ENCODE results near the gene TRIM7.

Gene TRIM7

DNA sequence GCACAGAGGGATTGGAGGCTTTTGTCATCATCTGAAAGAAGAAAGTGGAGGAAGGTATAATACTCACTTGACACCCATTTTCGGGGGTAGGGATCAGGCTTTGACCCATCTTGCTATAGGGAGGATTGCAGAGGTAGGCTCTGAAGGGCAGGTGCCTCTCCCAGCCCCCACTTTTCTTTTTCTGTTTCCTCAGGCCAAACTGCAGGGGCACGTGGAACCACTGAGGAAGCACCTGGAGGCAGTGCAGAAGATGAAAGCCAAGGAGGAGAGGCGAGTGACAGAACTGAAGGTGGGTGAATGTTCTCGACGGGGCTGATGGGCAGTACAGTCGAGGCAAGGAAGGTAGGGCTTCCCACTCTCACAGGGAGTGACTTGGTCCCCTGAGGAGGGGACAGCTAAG lies 25.6 kb upstream of the TRIM7 start:
- Histone ChIP-seq H3K9me3 (replicated peaks; ENCODE audit: low read length) (no peaks in the 10 kb centered on the region), H3K4me3 (ENCODE audit: low read length) (no peak overlapping the region), H3K36me3 (ENCODE audit: insufficient read depth, low read length) (peaks cover 42% of the 10 kb centered on the region), H3K4me2 (ENCODE audit: low read length) (no peak overlapping the region), H3K4me1 (ENCODE audit: control insufficient read depth, insufficient read depth, low read length) (no peaks in the 10 kb centered on the region), H3K9ac (ENCODE audit: low read depth, low read length) (no peak overlapping the region), H3K27me3 (ENCODE audit: control insufficient read depth, insufficient read depth, low read length) (no peaks in the 10 kb centered on the region)

- Histone ChIP-seq H3K4me1 (ENCODE audit: control insufficient read depth, insufficient read depth, low read length) (no peaks in the 10 kb centered on the region), H3K36me3 (ENCODE audit: insufficient read depth, low read length) (peaks cover 36% of the 10 kb centered on the region), H3K27me3 (ENCODE audit: control insufficient read depth, insufficient read depth, low read length) (no peaks in the 10 kb centered on the region), H3K9me3 (replicated peaks; ENCODE audit: low read length) (no peaks in the 10 kb centered on the region), H3K9ac (ENCODE audit: low read depth, low read length) (no peak overlapping the region), H3K4me3 (ENCODE audit: low read length) (no peak overlapping the region), H3K4me2 (ENCODE audit: low read length) (no peak overlapping the region)
Observed at GRCh38 chr5:181229996-181230395, 25.0 kb upstream of the TRIM7 start.

- Histone ChIP-seq H3K4me1 (ENCODE audit: control insufficient read depth, insufficient read depth, low read length) (peaks cover 11% of the 10 kb centered on the region), H3K36me3 (ENCODE audit: insufficient read depth, low read length) (peaks cover 3% of the 10 kb centered on the region), H3K9ac (ENCODE audit: low read depth, low read length) (peak overlapping the region; percentile 96), H3K4me3 (ENCODE audit: low read length) (peak overlapping the region; percentile 87), H3K27me3 (ENCODE audit: control insufficient read depth, insufficient read depth, low read length) (no peaks in the 10 kb centered on the region), H3K4me2 (ENCODE audit: low read length) (peak overlapping the region; percentile 90), H3K9me3 (replicated peaks; ENCODE audit: low read length) (no peaks in the 10 kb centered on the region)
Observed at GRCh38 chr5:181224390-181225229, 19.6 kb upstream of the TRIM7 start.

DNA sequence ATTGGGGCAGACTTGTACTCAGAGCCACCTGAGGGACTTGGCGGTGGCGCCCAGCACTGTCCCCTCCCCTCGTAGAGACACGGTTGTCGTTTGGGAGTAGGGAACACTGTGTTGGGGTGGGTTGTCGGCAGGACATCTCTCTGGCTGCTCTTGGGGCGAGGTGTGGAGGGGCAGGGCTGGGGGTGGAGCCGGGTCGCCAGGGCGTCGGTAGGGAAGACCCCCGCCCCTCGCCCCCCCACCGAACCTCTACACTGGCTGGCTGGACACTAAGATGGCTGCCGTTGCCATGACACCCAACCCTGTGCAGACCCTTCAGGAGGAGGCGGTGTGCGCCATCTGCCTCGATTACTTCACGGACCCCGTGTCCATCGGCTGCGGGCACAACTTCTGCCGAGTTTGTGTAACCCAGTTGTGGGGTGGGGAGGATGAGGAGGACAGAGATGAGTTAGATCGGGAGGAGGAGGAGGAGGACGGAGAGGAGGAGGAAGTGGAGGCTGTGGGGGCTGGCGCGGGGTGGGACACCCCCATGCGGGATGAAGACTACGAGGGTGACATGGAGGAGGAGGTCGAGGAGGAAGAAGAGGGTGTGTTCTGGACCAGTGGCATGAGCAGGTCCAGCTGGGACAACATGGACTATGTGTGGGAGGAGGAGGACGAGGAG lies 18.9 kb upstream of the TRIM7 start:
- Histone ChIP-seq H3K27me3 (ENCODE audit: control insufficient read depth, insufficient read depth, low read length) (no peaks in the 10 kb centered on the region), H3K4me3 (ENCODE audit: low read length) (peak overlapping the region; percentile 87), H3K9ac (ENCODE audit: low read depth, low read length) (peak overlapping the region; percentile 96), H3K4me1 (ENCODE audit: control insufficient read depth, insufficient read depth, low read length) (peaks cover 11% of the 10 kb centered on the region), H3K4me2 (ENCODE audit: low read length) (peak overlapping the region; percentile 90), H3K9me3 (replicated peaks; ENCODE audit: low read length) (no peaks in the 10 kb centered on the region), H3K36me3 (ENCODE audit: insufficient read depth, low read length) (peaks cover 3% of the 10 kb centered on the region)

GRCh38 chr5:181223058-181223728 lies 18.2 kb upstream of the TRIM7 start, which contains the start of gene TRIM41:
TSS of gene TRIM41 (plus strand) at chr5:181223281. CDS start at chr5:181224000, 719 bp downstream.
- H3K4me1 ChIP-seq (ENCODE audit: control insufficient read depth, insufficient read depth, low read length) = peaks cover 11% of the 10 kb centered on the region
- H3K4me3 ChIP-seq (ENCODE audit: low read length) = peak within 1 kb of the TSS; percentile 87
- H3K9me3 ChIP-seq (replicated peaks; ENCODE audit: low read length) = no peaks in the 10 kb centered on the region
- peaks cover 3% of the 10 kb centered on the region for H3K36me3 ChIP-seq (ENCODE audit: insufficient read depth, low read length)
- peak within 1 kb of the TSS; percentile 90 for H3K4me2 ChIP-seq (ENCODE audit: low read length)
- no peaks in the 10 kb centered on the region for H3K27me3 ChIP-seq (ENCODE audit: control insufficient read depth, insufficient read depth, low read length)
- H3K9ac ChIP-seq (ENCODE audit: low read depth, low read length) = peak within 1 kb of the TSS; percentile 96

- no peaks in the 10 kb centered on the region for H3K9me3 ChIP-seq (replicated peaks; ENCODE audit: low read length)
- peak overlapping the region; percentile 96 for H3K9ac ChIP-seq (ENCODE audit: low read depth, low read length)
- peak overlapping the region; percentile 87 for H3K4me3 ChIP-seq (ENCODE audit: low read length)
- H3K27me3 ChIP-seq (ENCODE audit: control insufficient read depth, insufficient read depth, low read length) = no peaks in the 10 kb centered on the region
- peak overlapping the region; percentile 90 for H3K4me2 ChIP-seq (ENCODE audit: low read length)
- peaks cover 14% of the 10 kb centered on the region for H3K4me1 ChIP-seq (ENCODE audit: control insufficient read depth, insufficient read depth, low read length)
- peaks cover 3% of the 10 kb centered on the region for H3K36me3 ChIP-seq (ENCODE audit: insufficient read depth, low read length)
Observed at GRCh38 chr5:181222630-181223057, 17.6 kb upstream of the TRIM7 start.

DNA sequence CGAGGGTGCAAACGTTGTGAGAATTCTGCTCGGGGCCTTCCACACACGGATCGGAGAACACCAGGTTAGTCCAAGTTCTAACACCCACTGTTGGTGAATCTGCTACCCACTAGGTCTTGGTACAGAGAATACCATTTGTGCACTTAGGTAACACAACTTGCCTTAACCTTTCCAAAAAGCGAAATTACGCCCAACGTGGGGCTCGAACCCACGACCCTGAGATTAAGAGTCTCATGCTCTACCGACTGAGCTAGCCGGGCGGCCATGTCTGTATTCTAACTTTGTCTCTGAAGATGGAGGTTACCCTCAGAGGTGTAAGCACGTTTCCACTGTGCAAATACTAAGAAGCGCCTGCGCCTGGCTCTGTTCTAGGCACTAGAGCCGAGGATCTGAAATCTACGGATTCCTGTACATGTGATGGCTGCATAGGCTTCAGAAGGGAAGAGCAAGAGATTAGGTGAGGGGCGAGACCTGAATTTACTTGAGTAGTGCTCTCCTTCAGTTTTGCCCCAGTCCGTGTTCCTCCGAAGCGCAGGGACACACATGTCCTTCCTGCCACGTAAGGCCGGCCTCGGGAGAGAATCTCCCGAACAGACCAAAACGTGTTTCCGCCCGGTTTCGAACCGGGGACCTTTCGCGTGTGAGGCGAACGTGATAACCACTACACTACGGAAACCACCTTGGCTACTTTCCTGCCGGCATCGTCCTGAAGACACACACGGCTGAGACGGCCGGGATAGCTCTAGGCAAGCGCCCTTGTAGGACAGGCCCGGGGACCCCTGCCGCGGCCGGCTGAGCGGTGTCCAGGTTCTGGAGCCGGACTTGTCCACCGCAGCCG lies 17.0 kb upstream of the TRIM7 start:
- H3K4me1 ChIP-seq (ENCODE audit: control insufficient read depth, insufficient read depth, low read length) = peaks cover 16% of the 10 kb centered on the region
- peaks cover 1% of the 10 kb centered on the region for H3K36me3 ChIP-seq (ENCODE audit: insufficient read depth, low read length)
- peak overlapping the region; percentile 90 for H3K4me2 ChIP-seq (ENCODE audit: low read length)

DNA sequence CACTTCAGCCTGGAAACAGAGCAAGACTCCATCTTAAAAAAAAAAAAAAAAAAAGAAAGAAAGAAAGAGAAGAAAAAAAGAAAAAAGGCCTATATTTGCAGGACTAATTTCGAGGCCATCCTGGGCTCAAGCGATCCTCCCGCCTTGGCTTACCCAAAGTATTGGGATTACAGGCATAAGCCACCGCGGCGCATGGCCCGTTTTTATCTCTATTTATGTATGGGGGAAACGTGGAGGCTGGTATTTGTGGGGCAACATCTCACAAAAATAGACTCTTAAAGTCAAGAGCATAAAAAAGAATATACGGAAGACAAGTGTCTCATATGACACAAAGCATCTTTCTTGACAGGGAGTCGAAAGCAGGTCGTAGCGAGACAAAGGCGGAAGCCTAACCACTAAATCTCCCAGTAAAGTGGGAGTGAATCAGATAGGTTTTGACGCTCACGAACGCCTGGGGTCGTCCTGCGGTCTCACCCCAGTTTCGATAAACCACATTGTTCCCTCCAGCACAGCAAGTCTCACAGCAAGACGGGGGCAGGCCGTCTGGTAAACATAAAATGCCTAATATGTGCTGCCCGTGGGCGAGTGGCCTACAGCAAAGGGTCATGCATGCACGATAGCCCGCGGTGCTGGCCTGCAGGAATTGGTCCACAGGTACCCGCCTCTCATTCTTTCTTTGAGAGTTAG lies 16.3 kb upstream of the TRIM7 start:
- H3K4me1 ChIP-seq (ENCODE audit: control insufficient read depth, insufficient read depth, low read length) = peaks cover 16% of the 10 kb centered on the region
- H3K27me3 ChIP-seq (ENCODE audit: control insufficient read depth, insufficient read depth, low read length) = no peaks in the 10 kb centered on the region
- H3K4me2 ChIP-seq (ENCODE audit: low read length) = peak overlapping the region; percentile 90
- H3K9me3 ChIP-seq (replicated peaks; ENCODE audit: low read length) = no peaks in the 10 kb centered on the region
- no peak overlapping the region for H3K9ac ChIP-seq (ENCODE audit: low read depth, low read length)
- H3K36me3 ChIP-seq (ENCODE audit: insufficient read depth, low read length) = no peaks in the 10 kb centered on the region
- H3K4me3 ChIP-seq (ENCODE audit: low read length) = no peak overlapping the region

More for the DNA sequence above, 17.0 kb upstream of the TRIM7 start:
- H3K27me3 ChIP-seq (ENCODE audit: control insufficient read depth, insufficient read depth, low read length) = no peaks in the 10 kb centered on the region
- peak overlapping the region; percentile 96 for H3K9ac ChIP-seq (ENCODE audit: low read depth, low read length)
- H3K9me3 ChIP-seq (replicated peaks; ENCODE audit: low read length) = no peaks in the 10 kb centered on the region
- peak overlapping the region; percentile 87 for H3K4me3 ChIP-seq (ENCODE audit: low read length)

GRCh38 chr5:181220178-181220515 lies 15.2 kb upstream of the TRIM7 start:
- Histone ChIP-seq H3K9ac (ENCODE audit: low read depth, low read length) (no peak overlapping the region), H3K4me3 (ENCODE audit: low read length) (no peak overlapping the region), H3K4me1 (ENCODE audit: control insufficient read depth, insufficient read depth, low read length) (peaks cover 19% of the 10 kb centered on the region), H3K4me2 (ENCODE audit: low read length) (no peak overlapping the region), H3K36me3 (ENCODE audit: insufficient read depth, low read length) (no peaks in the 10 kb centered on the region), H3K27me3 (ENCODE audit: control insufficient read depth, insufficient read depth, low read length) (no peaks in the 10 kb centered on the region), H3K9me3 (replicated peaks; ENCODE audit: low read length) (no peaks in the 10 kb centered on the region)

DNA sequence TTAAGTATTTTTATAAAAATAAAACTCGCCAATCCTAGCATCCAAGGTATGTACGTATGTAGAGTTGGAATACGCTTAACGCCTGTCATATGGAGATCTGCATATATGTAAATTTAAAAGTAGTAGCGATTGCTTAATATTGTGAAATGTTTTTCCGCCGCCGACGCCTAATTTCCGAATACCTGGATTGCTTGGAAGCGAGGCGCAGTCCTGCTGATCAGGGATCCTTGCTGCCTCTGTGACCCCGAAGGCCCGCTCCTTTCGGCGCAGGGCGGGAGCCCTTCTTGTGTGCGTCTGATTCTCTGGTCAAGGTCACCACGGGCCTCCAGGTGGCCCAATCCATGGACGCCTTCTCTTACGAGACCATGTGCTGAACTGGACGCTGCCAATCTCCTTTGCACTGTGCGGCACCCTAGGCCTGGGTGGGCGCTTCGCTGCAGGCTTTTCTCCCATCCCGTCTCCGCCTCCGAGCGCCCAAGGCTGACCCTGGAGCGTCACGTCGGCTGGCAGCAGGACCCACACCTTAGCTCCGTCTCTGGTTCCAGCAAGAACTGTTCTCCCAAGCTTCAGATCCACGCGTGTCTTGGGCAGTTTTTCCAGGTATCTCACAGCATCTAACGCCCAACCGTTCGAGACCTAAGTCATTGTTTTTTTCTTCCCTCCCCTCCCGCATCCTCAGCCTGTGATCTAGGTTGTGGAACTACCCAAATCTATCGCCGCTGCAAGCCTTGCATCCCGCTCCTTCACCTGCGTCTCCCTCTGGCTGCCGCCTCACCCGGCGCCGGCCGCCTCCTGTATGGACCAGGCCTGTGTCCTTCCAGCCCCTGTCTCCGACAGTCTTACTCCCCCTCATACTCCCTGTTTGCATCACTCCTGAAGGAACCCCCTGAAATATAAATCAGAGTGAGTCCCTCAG lies 14.5 kb upstream of the TRIM7 start:
- no peaks in the 10 kb centered on the region for H3K36me3 ChIP-seq (ENCODE audit: insufficient read depth, low read length)
- H3K9me3 ChIP-seq (replicated peaks; ENCODE audit: low read length) = no peaks in the 10 kb centered on the region
- peaks cover 18% of the 10 kb centered on the region for H3K4me1 ChIP-seq (ENCODE audit: control insufficient read depth, insufficient read depth, low read length)
- H3K27me3 ChIP-seq (ENCODE audit: control insufficient read depth, insufficient read depth, low read length) = no peaks in the 10 kb centered on the region
- H3K9ac ChIP-seq (ENCODE audit: low read depth, low read length) = no peak overlapping the region
- no peak overlapping the region for H3K4me3 ChIP-seq (ENCODE audit: low read length)
- H3K4me2 ChIP-seq (ENCODE audit: low read length) = no peak overlapping the region
